ENCODE results near the gene TRAF3IP3.

- TF ChIP-seq CTCF (IDR thresholded peaks at IDR 0.05) (no peak), POLR2A (IDR thresholded peaks at IDR 0.05) (no peak)
These were observed 48.5 kb upstream of the TRAF3IP3 start for GRCh38 chr1:209707308-209707707.

Measured in vagina (tissue), 2 donors.